ENCODE data around the gene GFOD1.

DNA sequence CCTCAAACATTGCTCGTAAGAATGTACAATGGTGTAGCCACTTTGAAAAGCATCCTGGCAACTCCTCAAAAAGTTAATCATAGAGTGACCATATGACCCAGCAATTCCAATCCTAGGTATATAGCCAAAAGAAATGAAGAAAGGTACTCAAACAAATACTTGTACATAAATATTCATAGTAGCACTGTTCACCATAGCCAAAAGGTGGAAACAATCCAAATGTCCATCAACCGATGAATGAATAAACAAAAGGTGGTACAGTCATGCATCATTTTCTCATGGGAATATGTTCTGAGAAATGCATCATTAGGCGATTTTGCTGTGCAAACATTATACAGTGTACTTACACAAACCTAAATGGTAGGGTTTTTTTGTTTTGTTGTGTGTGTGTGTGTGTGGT, 84.7 kb downstream of the GFOD1 start:
- TF ChIP-seq, protein P1, sequence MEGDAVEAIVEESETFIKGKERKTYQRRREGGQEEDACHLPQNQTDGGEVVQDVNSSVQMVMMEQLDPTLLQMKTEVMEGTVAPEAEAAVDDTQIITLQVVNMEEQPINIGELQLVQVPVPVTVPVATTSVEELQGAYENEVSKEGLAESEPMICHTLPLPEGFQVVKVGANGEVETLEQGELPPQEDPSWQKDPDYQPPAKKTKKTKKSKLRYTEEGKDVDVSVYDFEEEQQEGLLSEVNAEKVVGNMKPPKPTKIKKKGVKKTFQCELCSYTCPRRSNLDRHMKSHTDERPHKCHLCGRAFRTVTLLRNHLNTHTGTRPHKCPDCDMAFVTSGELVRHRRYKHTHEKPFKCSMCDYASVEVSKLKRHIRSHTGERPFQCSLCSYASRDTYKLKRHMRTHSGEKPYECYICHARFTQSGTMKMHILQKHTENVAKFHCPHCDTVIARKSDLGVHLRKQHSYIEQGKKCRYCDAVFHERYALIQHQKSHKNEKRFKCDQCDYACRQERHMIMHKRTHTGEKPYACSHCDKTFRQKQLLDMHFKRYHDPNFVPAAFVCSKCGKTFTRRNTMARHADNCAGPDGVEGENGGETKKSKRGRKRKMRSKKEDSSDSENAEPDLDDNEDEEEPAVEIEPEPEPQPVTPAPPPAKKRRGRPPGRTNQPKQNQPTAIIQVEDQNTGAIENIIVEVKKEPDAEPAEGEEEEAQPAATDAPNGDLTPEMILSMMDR (IDR thresholded peaks at IDR 0.05): no peak
- no peak for TF ChIP-seq TCF7L2 (IDR thresholded peaks at IDR 0.05; ENCODE audit: low read depth, low read length)

All from Panc1 (cell line).